GM18526 (cell line): ENCODE measurements around the gene GDF15.

Experiments
- POLR2A ChIP-seq: IDR thresholded peaks from 3 replicates; pipeline ENCODE4 v1.6.1; 2011; ENCODE audit not compliant: insufficient read length; ENCODE audit errors: extremely low read depth

Gene GDF15

DNA sequence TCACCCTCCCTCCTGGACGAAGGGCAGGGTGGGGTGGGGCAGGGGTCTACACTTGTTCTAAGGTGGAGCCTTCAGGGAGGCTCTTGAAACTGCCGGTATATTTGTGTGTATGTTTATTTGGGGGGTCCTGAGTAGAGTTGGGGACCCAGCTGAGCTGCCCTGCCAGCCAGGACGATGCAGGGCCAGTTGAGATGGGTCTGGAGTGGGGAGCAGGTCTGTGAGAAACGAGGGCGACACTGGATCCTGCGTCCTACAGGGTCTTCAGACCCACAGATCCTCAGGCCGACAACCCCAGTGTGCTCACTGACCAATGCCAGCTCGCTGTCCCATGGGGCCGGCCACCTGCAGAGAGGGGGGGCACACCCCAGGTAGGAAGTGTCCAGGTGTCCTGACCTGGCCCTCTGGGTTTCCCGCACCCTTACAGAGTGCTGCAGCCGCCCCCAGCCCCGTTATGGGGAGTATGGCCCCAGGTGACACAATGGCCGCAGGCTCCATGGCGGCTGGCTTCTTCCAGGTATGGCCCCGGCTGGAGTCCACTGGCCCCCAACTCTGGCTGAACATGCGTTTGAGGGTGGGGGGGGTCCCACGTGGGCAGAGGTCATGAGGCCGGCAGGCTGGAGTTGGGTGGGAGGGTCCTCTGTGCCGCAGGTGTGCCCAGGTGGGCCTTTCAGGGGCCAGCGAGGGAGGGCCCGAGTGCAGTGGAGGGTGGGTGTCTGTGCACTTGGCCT is 44.6 kb downstream of the GDF15 start:
- no peak for TF ChIP-seq POLR2A

GRCh38 chr19:18431351-18432197 is 45.6 kb downstream of the GDF15 start:
- TF ChIP-seq POLR2A: no peak

GRCh38 chr19:18432275-18433014 is 46.5 kb downstream of the GDF15 start:
- TF ChIP-seq POLR2A: no peak

DNA sequence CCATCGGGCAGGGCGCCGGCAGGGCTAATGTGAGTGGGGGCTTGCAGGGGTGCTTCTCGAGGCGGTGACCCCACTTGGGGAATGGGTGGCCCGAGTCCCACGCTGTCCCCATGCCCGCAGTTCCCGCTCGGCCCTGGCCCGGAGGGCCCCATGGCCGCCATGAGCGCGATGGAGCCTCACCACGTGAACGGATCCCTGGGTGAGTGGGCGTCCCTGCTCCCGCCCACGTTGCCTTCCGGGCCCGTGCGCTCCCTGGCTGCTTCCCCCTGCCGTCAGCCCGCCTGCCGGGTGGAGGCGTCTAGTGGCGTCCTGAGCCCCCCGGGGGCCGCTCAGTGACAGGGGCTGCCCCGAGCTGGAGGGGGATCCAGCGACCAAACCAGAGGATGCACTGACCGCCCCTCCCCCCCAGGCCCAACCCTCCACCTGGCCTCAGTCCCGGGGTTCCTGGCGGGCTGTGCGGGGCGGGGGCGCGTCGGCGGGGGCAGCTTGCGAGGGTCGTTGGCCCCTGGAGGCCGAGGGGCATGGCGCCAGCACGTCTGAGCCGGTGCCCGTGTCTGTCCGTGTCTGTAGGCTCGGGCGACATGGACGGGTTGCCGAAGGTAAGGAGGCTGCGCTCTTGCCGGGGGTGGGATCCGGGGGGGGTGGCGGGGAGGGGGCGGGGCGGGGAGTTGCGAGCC is 47.2 kb downstream of the GDF15 start:
- peak; percentile 29 for TF ChIP-seq POLR2A

DNA sequence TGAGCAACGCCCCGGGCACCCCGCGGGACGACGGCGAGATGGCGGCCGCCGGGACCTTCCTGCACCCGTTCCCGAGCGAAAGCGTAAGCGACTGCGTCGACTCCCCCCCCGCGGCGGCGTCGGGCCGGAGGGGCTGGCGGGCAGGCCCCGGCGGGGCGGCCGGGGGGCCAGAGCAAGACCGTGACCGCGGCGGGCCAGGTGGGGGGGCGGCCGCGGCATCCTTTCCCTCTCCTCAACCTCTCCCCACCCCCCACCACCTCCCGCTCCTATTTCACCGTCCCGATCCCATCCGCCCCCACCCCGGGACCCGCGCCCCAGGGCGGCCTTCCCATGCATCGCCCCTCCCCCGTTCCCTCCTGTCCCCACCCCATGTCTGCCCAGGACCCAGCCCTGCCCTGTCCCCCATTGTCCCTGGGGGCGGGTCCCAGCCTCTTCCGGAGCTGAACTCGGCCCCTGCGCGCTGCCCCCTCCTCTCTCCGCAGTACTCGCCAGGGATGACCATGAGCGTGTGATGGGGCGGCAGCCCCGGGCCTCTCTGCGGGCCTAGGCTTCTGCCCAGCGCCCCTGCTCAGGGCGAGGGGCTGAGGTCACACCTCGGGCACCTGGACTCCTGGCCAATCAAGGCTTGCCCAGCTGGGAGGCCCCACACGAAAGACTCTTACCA is 47.9 kb downstream of the GDF15 start:
- TF ChIP-seq POLR2A: no peak

- TF ChIP-seq POLR2A: no peak
These were observed 48.6 kb downstream of the GDF15 start for GRCh38 chr19:18434411-18435175.

DNA sequence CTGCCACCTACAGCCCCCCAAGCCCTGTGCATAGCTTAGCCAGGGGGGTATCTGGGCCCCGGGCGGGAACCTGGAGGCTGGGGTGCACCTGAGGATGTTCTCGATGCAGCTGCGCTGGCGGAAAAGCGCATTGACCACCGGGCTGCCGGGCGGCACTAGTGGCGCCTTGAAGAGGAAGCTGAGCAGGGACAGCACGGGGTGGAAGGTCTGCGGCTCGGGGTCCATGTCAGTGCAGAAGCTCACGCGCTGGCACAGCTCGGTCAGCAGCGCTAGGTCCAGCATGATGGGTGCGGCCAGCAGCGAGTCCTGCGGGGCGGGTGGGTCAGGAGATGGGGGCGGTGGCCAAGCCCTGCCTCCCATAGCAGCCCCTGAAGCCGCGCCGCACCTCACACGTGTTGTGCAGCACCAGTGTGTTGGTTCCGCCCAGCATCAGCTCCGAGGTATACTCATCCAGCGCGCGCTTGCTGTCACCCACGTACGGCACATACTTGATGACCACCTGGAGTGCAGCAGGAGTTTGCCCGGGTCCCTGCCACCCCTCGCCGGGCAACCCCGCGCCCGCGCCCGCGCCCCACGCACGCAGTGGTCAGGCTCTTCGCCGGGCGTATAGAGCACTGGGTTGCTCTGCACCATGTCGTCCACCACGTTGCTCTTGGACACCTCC is 49.4 kb downstream of the GDF15 start:
- no peak for TF ChIP-seq POLR2A

DNA sequence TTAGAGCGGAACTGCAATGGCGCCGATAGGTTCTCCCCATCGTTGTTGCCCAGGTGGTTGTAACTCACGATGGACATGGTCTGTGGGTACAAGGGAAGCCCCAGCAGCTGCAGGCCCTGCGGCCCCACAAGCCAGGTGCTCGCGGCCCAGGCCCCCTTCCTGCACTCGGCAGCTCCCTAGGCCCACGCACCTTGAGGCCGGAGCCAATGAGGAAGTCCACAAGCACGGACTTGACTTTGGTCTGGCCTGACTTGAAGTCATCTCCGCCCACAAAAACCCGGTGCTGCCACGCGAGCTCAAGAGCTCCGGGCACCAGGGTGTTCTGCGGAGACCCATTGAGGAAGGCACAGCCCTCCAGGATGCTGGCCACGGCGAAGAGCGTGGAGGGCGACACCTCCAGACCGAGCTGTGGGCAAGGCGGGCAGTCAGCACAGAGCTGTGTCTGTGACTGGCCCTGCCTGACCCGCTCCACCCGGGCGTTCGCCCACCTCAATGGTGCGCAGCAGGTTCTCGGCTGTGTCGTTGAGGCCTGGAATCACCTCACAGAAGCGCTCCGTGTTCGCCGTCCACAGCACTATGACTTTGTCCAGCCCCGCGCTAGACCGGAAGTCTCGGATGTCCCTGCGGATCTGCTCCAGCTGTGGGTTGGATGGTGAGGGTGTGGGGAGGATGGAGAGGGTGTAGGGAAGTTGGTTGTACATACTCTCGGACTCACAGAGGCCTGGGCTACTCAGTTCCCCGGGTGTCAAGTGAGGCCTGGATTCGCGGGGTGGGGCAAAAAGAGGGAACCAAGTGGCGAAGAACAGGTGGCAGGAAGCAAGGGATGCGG is 50.1 kb downstream of the GDF15 start:
- TF ChIP-seq POLR2A: no peak

GRCh38 chr19:18436671-18437490 is 50.9 kb downstream of the GDF15 start:
- no peak for TF ChIP-seq POLR2A

GRCh38 chr19:18437491-18438330 is 51.8 kb downstream of the GDF15 start, which contains the start of gene ISYNA1:
ISYNA1 (minus strand) TSS chr19:18438133; CDS start chr19:18437979, 154 bp downstream.
- no peak for TF ChIP-seq POLR2A
